ENCODE results near the gene RASL11B.

DNA sequence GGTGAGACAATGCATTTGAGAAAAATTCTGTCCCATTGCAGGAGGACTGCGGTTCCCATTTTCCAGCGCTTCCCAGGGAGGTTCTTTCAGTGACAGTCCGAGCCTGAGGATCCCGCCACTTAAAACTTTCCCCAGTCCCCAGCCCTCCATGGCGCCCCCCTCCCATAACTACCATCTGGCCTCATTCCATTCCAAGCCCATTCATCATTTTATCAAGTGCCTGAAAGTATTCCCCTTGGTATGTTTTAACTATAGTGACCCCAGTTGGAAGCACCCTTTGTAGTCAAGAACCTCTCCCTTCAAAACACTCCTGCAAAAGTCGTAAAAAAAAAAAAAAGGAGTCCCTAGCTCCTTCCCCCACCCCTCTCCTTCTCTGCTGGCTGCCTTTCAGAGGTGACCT is 1.2 kb downstream of the RASL11B start:
- TF ChIP-seq, protein P1, sequence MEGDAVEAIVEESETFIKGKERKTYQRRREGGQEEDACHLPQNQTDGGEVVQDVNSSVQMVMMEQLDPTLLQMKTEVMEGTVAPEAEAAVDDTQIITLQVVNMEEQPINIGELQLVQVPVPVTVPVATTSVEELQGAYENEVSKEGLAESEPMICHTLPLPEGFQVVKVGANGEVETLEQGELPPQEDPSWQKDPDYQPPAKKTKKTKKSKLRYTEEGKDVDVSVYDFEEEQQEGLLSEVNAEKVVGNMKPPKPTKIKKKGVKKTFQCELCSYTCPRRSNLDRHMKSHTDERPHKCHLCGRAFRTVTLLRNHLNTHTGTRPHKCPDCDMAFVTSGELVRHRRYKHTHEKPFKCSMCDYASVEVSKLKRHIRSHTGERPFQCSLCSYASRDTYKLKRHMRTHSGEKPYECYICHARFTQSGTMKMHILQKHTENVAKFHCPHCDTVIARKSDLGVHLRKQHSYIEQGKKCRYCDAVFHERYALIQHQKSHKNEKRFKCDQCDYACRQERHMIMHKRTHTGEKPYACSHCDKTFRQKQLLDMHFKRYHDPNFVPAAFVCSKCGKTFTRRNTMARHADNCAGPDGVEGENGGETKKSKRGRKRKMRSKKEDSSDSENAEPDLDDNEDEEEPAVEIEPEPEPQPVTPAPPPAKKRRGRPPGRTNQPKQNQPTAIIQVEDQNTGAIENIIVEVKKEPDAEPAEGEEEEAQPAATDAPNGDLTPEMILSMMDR (conservative IDR thresholded peaks at IDR 0.05; ENCODE audit: low read length) = no peak
- no peak for TF ChIP-seq EZH2phosphoT487 (IDR thresholded peaks at IDR 0.05; ENCODE audit: borderline replicate concordance)

Data from Loucy (cell line).